HG02623 (cell line): ENCODE results near the gene CHAC1.

Source experiments
- ATAC-seq: cut with Tn5 transposase; IDR thresholded peaks from one replicate; pipeline ENCODE4 v1.9.1; 2021; ENCODE audit warnings: moderate library complexity; ENCODE audit not compliant: unreplicated experiment

CHAC1 gene

GRCh38 chr15:40982855-40983254 is 29.6 kb downstream of the CHAC1 start:
- ATAC-seq = no peak

- ATAC-seq = no peak
These were observed 31.1 kb downstream of the CHAC1 start for GRCh38 chr15:40984406-40984805.

GRCh38 chr15:40984964-40985363 is 31.7 kb downstream of the CHAC1 start:
- no peak for ATAC-seq

GRCh38 chr15:40985541-40986330 is 32.5 kb downstream of the CHAC1 start:
- ATAC-seq = no peak

GRCh38 chr15:40986820-40987219 is 33.5 kb downstream of the CHAC1 start:
- ATAC-seq = no peak

- ATAC-seq = no peak
These were observed 34.9 kb downstream of the CHAC1 start for GRCh38 chr15:40988156-40988555.

GRCh38 chr15:40990080-40990479 is 36.8 kb downstream of the CHAC1 start:
- no peak for ATAC-seq

- ATAC-seq = no peak
These were observed 37.5 kb downstream of the CHAC1 start for GRCh38 chr15:40990789-40991188.

GRCh38 chr15:40991355-40991754 is 38.1 kb downstream of the CHAC1 start:
- ATAC-seq = no peak

- ATAC-seq = no peak
These were observed 39.0 kb downstream of the CHAC1 start for GRCh38 chr15:40992241-40992741.

GRCh38 chr15:40992825-40993224 is 39.6 kb downstream of the CHAC1 start:
- no peak for ATAC-seq

- ATAC-seq = no peak
These were observed 42.4 kb downstream of the CHAC1 start for GRCh38 chr15:40995656-40996055.

- ATAC-seq = no peak
These were observed 45.9 kb downstream of the CHAC1 start for GRCh38 chr15:40999190-40999589.

- no peak for ATAC-seq
These were observed 48.4 kb downstream of the CHAC1 start for GRCh38 chr15:41001524-41002214.

GRCh38 chr15:41004490-41004889 is 51.2 kb downstream of the CHAC1 start:
- no peak for ATAC-seq
